Measurements from ENCODE around the gene MRPS6.

Gene MRPS6

GRCh38 chr21:34072145-34073031 lies 990 bp upstream of the MRPS6 start:
- no peak for DNase-seq

GRCh38 chr21:34073749-34074282 lies 438 bp downstream of the MRPS6 start:
- peak; percentile 38 for DNase-seq

- DNase-seq: no peak
Measured at GRCh38 chr21:34074283-34075090, 1.1 kb downstream of the MRPS6 start.

GRCh38 chr21:34075091-34075425 lies 1.7 kb downstream of the MRPS6 start:
- DNase-seq: no peak

GRCh38 chr21:34075760-34076660 lies 2.6 kb downstream of the MRPS6 start:
- no peak for DNase-seq

- DNase-seq: no peak
Measured at GRCh38 chr21:34076835-34077234, 3.5 kb downstream of the MRPS6 start.

- DNase-seq: no peak
Measured at GRCh38 chr21:34077888-34078287, 4.5 kb downstream of the MRPS6 start.

GRCh38 chr21:34078915-34079314 lies 5.5 kb downstream of the MRPS6 start:
- no peak for DNase-seq

GRCh38 chr21:34080710-34081109 lies 7.3 kb downstream of the MRPS6 start:
- no peak for DNase-seq

- no peak for DNase-seq
Measured at GRCh38 chr21:34082769-34083168, 9.4 kb downstream of the MRPS6 start.

GRCh38 chr21:34083357-34083756 lies 10.0 kb downstream of the MRPS6 start:
- DNase-seq: no peak

GRCh38 chr21:34085129-34085528 lies 11.8 kb downstream of the MRPS6 start:
- no peak for DNase-seq

- DNase-seq: no peak
Measured at GRCh38 chr21:34086887-34087306, 13.5 kb downstream of the MRPS6 start.

- no peak for DNase-seq
Measured at GRCh38 chr21:34088752-34089151, 15.4 kb downstream of the MRPS6 start.

- DNase-seq: no peak
Measured at GRCh38 chr21:34091032-34091431, 17.7 kb downstream of the MRPS6 start.

GRCh38 chr21:34091607-34092006 lies 18.2 kb downstream of the MRPS6 start:
- DNase-seq: no peak

- no peak for DNase-seq
Measured at GRCh38 chr21:34092262-34092921, 19.0 kb downstream of the MRPS6 start.

- no peak for DNase-seq
Measured at GRCh38 chr21:34093083-34093482, 19.7 kb downstream of the MRPS6 start.

GRCh38 chr21:34094949-34095348 lies 21.6 kb downstream of the MRPS6 start:
- no peak for DNase-seq

- no peak for DNase-seq
Measured at GRCh38 chr21:34097442-34097841, 24.1 kb downstream of the MRPS6 start.

GRCh38 chr21:34100337-34100736 lies 27.0 kb downstream of the MRPS6 start:
- no peak for DNase-seq

- no peak for DNase-seq
Measured at GRCh38 chr21:34100790-34101189, 27.4 kb downstream of the MRPS6 start.

Measured in stimulated activated naive CD4-positive, alpha-beta T cell treated with Interleukin-2 at 50 U/mL for 16 hours (primary cell).